HG02588 (cell line): ENCODE measurements around the gene SCAF8.

ENCODE experiments used
- ATAC-seq: cut with Tn5 transposase; IDR thresholded peaks from one replicate; pipeline ENCODE4 v1.9.1; 2021; ENCODE audit warnings: mild to moderate bottlenecking, moderate library complexity; ENCODE audit not compliant: unreplicated experiment

Gene SCAF8

GRCh38 chr6:154882107-154882506 is 148.9 kb downstream of the SCAF8 start:
- no peak for ATAC-seq
